OCI-M1 (cell line): ENCODE data around the gene TRIM33.
A peak's percentile ranks its signal among the peaks of the same experiment; 100 is the strongest.
"Not testable (repeated sequence)": the region's sequence is repeated elsewhere in the genome, so short reads cannot be mapped to it uniquely, and the experiment has no call there.

ENCODE experiments used
- DNase-seq: peaks from one replicate; lab custom pipeline; 2025; lab: John Stamatoyannopoulos, UW

The TRIM33 gene

DNA sequence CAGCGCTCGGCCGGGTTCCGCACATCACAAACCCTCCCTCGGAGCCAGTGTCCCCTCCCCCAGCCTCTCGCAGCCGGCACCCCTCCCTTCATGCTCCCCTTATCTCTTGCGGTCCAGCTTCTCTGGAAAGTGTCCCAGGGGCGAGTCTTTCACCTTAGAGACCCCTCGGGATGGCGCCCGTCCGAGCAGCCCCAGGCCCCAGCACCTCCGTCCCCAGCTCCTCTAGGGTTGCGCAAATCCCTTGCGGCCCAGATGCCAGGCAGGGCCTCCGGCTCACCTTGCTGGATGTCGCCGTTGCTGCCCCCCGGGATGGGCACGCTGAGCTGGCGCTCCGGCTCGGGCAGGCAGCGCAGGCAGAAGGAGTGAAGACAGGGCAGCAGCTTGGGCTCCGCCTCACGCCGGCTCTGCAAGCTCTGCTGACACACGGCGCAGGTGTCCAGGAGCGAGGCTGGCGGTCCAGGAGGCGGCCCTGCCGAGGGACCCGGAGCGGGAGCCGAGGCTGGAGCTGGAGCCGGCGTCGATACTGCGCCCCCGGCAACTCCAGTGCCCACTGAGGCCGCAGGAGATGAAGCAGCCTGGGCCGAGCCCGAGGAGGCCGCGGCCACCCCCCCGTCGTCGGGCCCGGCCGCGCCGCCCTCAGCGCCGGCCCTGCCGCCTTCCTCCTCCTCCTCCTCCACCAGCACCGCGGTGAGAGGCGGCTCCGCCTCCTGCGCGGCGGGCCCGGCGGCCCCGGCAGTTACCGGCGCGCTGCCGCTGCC, 550 bp downstream of the TRIM33 start:
- DNase-seq = peak; percentile 71

DNA sequence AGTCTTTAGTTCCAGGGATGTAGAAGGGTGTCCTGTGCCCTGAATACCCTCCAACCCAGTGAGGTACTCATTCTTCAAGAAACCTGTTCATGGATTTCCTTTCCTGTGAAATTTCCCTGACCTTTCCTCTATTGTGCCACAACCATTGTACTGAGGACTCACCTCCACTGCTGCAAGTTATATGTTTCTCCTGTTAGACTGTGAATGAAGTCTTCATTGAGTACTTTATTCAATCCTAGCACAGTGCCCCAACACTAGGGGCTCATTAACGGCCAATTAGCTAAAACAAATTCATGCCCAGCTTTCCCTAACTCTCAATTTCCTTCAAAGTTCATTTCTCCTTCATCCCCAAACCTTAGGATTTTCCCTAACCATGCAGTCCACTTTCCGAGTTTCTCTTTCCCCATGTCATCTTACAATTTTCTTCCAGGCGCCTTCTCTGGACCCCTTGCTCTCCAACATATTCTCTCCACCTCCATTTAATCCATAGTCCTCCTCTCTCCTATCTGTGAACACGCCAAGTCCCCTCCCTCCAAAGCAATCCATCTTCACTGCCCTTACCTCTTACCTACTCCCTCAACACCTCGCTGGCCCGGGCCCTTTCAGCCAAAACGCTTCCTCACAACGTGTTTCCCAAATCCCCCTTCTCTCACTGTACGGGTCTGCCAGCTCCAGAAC, 1.3 kb downstream of the TRIM33 start:
- peak; percentile 39 for DNase-seq

DNA sequence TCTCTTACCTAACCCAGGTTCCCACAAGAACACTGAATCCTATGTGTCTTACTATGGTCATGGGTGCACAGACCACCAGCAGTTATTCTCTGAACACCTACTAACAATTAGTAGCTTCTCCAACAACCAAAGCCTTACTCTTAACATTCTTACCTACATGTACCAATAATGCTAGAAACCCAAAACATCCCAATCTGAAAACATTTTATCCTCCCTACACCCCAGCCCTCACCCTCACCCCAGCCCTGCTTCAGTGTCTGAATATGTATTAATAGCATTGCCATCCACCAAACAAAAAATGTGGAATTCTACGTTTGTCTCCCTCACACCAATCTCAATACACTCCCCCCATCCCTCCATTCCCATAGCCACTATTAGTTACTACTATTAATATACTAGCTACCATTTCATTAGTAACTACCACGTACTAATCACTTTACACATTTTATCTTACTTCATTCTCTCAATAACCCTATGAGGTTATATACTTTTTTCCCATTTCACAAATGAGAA, 2.6 kb downstream of the TRIM33 start:
- DNase-seq = no peak

DNA sequence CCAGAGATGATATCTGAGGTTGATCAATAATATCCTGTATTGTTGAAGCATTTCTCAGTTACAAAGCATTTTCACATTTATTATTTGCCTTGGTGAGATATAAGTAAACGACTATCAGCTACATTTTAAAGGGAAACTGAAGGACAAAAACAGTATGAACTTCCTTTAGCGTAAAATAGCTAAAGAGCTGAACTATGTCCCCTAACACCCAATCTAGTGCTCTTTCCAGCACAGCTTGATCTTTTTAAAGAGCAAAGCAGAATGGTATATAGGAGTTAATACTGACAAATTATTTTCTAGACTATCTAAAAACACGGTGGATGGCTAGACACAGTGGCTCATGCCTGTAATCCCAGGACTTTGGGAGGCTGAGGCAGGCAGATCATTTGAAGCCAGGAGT, 3.5 kb downstream of the TRIM33 start:
- no peak for DNase-seq

DNA sequence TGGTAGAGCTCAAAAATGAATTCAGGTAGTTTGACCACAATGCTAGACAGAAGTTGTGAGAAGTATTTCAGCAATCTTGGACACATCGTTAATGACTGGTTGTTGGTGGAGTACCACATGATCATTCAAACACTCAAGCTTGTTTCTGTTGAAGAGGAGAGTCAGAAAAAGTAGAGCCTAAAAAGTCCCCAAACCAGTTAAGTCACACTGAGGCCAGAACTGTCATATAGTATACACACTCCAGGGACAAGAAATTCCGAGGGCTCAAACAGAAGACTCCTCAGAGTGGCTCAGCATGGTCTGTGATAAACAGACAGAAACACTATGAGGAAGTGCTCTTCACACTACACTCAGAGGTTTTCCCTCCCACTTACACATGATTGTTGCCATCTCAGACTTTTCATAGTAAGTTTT, 5.8 kb downstream of the TRIM33 start:
- DNase-seq = peak; percentile 88

DNA sequence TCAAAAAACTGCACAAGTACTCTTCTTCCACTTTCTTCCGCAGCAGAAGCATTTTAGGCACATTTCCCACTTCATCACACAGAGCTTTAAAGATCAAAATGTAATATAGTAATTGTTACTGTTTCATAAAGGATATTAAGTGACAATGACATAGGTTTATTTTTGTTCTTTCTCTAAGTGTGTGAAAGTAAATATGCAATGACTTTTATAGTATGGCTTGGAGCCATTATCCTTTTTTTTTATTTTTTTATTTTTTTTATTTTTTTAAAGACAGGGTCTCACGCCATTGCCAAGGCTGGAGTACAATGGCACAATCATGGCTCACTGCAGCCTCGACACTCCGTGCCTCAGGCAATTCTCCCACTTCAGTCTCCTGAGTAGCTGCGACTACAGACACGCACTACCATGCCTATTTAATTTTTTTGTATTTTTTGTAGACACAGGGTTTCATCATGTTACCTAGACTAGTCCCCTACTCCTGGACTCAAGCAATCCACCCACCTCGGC, 7.0 kb downstream of the TRIM33 start:
- no peak for DNase-seq

DNA sequence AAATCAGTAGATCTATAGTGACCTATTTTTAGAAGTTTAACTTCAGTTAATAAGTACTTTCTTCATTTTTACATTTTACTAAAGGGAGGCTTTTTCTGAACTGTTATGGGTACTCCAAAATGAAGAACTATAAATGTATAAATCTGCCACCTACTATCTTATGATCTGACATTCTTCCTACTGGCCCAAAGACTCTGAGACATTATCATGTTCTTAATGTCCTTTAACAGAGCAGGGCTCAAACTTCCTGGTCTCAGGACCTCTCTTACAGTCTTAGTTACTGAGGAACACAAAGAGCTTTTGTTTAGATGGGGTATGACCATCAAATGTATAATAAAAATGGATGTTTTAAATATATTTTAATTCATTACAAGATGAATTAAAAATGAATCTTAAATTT, 8.9 kb downstream of the TRIM33 start:
- peak; percentile 44 for DNase-seq

DNA sequence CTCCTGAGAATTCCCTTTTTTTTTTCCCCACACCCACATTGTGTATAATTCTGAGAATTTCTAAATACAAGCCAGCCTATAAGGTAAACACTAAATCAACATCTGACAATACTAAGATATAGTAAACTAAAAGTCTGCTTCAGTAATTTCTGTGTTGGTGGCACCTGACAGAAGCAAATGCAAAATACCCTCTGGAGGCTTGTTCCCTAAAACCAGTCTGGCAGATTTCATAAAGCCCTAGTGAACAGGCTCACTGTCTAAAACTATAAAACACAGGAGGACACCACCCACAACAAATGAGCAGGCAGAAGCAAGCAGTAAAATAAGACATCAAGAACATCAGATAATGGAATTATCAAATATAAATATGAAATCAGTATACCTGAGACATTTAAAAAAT, 11.5 kb downstream of the TRIM33 start:
- DNase-seq = no peak

DNA sequence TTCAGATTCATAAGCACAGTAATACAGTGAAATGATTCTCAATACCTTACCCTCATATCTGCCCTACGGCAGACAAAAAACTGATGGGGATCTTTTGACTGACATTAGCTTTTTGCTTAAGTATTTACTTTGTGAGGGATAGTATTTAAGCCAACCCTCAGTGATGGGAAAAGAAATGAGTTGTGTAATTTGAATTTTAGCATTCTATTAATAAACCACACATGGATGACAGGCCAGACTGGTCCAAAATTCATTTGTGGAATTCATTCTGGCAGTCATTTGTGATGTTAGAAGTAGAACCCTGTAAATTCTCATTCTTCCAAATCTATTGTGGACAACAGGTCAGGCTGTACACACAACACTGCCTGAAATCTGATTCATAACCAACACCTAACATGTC, 14.9 kb downstream of the TRIM33 start:
- DNase-seq = no peak

DNA sequence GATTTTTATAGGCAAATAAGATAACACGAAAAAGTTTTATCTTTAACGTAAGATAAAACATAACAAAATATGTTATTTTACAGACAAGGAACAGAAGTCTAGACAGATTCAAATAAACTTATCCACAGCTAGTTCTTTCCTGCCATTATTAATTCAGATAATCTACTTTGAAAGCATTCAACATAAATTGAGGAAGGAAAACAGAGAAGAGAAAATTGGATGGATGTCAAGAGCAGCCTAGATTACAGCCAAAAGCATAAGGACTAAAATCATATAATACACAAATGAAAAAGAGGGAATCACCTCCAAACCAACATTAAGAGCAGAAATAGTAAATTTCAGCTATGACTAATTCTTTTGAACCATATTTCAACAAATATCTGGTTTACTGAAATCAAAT, 15.5 kb downstream of the TRIM33 start:
- DNase-seq = no peak

DNA sequence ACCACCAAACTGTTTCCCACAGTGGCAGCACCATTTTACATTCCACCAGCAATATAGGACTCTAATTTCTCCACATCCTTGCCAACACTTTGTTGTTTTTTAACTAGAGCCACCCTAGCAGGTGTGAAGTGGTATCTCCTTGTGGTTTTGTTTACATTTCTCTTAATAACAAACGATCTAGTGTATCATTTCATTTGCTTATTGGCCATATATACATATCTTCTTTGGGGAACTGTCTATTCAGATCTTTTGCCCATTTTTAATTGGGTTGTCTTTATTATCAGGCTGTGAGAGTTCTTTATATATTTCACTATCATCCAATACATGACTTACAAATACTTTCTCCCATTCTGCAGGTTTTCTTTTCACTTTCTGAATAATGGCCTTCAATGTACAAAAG, 18.0 kb downstream of the TRIM33 start:
- DNase-seq = no peak

DNA sequence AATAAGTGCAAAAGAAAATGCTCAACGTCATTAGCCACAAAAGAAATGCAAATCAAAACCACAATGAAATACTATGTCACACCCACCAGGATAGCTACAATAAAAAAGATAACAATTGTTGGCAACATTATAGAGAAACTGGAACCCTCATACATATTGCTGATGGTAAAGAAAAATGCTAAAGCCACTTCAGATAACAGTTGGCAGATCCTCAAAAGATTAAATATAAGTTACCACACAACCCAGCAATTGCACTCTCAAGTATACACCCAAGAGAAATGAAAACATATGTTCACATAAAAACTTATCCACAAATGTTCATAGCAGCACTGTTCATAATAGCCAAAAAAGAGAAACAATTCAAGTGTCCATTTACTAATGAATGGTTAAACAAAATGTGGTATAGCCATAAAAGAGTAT, 20.7 kb downstream of the TRIM33 start:
- DNase-seq = peak; percentile 68

DNA sequence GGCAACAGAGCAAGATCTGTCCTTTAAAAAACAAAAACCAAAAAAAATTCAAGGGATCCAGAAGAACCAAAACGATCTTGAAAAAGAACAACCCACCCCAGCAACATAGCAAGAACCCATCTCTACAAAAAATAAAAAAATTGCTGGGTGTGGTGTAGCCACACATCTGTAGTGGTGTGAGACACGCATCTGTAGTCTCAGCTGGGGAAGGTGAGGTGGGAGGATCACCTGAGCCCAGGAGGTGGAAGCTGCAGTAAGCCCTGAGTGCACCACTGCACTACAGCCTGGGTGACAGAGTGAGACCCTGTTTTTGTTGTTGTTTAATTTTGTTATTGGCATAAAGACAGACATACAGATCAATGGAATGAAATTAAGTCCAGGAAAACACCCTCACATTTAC, 22.3 kb downstream of the TRIM33 start:
- no peak for DNase-seq

DNA sequence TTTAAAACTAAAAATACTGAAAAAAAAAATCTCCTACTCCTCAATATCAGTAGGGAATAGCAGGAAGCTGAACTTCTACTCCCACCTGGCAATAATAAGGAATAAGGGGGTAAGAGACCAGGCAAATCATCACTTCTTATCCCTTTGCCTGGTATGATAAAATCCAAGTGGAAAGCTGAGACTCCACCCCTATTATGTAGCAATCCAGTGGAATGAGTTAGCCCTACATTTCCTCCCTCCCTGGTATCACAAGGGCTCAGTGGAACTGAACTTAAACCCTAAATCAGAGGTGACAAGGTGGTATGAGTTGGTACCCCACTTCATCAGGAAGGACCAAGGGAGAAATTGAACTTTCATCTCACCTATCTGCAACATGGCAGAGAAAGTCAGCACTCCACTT, 25.7 kb downstream of the TRIM33 start:
- DNase-seq = no peak

DNA sequence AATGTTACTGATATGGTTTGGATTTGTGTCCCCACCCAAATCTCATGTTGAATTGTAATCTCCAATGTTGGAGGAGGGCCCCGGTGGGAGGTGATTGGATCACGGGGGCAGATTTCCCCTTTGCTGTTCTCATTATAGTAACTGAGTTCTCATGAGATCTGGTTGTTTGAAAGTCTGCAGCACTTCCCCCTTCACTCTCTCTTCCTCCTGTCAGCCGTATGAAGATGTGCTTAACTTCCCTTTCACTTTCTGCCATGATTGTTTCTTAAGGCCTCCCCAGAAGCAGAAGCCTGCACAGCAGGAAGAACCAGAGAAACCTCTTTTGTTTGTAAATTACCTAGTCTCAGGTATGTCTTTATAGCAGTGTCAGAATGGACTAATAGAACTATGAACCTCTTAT, 28.4 kb downstream of the TRIM33 start:
- DNase-seq = peak; percentile 75

DNA sequence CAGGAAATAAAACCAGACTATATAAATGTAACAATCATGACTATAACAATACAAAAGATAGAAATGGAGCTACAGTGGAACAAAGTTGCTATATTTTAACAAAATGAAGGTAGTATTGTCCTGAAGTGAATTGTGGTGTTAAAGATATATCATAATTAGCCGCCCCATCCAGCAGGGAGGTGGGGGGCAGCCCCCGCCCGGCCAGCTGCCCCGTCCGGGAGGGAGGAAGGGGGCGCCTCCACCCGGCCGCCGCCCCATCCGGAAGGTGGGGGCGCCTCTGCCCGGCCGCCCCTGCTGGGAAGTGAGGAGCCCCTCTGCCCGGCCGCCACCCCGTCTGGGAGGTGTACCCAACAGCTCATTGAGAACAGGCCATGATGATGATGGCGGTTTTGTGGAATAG, 31.4 kb downstream of the TRIM33 start:
- DNase-seq = not testable (repeated sequence)

DNA sequence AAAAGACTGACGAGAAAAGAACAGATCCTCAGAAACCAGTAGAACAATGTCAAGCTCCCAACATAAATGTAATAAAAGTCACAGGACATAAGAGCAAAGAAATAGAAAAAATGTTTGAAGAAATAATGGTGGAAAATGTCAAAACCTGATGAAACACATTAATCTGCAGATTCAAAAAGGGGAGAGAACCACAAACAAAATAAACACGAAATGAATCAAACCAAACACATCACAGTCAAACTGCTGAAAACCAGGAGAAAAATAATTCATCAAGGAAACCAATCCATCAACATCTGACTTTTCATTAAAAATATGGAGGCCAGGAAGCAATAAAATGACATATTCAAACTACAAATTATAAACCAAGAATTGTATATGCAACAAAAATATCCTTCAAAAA, 31.9 kb downstream of the TRIM33 start:
- DNase-seq = no peak

DNA sequence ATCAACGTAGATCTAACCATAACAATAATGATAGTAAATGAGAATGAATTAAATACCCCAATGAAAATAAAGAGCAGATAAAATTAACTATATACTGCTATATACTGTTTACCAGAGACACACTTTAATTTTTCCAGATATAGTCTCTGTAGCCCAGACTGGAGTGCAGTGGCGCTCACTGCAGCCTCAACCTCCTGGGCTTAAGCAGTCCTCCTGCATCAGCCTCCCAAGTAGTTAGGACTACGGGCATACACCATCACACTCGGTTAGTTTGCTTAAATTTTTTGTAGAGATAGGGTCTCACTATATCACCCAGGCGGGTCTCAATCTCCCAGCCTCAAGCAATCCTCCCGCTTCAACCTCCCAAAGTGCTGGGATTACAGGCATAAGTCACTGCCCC, 37.2 kb downstream of the TRIM33 start:
- DNase-seq = no peak

DNA sequence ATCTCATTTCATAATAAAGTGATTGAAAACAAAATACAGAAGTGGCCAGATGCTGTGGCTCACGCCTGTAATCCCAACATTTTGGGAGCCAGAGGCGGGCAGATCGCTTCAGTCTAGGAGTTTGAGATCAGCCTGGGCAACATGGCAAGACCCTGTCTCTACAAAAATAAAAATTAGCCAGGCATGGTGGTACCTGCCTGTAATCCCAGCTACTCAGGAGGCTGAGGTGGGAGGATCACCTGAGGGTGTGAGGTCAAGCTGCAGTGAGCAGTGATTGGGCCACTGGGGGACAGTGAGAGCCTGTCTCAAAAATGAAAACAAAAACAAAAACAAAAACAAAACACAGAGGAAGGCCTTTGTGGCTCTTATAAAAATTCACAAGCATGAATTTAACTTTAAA, 38.6 kb downstream of the TRIM33 start:
- no peak for DNase-seq

DNA sequence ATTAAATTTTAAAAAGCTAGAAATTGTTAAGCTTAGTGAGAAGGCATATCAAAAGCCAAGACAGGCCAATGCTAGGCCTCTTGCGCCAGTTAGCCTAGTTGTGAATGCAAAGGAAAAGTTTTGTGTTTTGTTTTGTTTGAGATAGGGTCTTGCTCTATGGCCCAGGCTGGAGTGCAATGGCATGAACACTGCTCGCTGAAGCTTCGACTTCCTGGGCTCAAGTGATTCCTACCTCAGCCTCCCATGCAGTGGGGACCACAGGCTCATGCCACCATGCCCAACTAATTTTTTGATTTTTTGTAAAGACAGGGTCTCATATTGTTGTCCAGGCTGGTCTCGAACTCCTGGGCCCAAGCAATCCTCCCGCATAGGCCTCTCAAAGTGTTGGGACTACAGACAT, 40.3 kb downstream of the TRIM33 start:
- no peak for DNase-seq

DNA sequence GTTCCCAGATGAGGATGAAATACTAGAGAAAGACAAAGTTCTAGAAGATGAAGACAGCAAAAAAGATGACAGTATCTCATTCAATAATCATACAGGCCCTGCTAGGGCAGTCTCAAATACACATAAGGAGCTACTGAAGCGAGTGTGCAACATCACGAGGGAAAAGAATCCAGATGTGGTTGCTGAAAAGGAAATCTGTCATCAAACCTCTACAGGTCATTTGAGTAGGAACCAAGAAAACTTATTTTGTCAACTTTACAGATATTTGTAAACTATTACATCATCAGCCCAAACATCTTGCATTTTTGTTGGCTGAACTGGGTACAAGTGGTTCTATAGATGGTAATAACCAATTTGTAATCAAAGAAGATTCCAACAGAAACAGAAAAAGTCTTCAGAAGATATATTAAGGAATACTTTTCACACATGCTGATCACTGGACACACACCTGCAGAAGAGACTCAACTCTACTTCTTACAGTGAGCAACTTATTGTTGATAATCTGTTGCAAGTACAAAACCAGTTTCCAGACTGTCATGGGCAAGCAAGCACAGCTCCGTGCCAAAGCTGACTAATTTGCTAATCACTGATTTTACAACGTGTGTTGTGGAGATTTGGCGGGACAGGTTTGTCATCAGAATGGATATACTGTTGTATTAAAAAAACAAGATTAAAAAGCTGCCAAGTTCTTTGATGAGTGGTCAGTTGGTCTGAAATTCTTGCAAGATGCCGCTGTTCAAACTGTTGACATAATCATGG, 42.1 kb downstream of the TRIM33 start:
- peak; percentile 13 for DNase-seq

DNA sequence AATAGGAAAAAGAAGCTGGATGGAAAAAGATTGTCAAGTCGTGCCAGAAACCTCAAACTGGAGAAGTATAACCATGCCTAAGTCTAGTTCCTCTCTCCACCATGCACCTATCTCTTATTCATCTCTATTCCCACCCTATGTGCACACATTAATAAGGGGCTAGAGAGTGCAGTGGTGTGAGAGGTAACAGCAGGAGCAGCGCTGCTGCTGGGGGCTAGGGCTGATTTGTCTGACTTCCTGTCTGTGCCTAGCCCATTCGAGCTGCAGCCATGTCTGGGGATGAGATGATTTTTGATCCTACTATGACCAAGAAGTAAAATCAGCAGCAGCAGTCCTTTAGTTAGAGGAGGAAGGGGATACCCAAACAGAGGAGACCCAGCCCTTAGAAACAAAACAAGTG, 43.0 kb downstream of the TRIM33 start:
- DNase-seq = no peak

DNA sequence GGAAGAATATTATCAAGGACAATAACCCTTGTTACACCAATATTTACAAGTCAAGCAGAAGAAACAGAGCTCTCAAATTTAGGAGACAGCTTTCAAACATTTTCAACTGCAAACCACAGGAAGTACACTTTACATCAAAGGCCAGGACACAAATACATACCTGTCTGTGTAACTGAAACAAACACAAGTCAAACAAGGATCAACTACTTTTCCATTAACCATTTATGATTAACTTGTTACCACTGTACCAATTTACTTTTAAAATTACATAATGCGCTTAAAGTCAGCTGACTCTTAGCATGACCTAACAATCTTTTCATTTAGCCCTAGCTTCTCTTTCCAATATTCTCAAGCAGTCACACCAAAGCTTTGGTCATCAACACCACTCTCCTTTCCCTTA, 43.5 kb downstream of the TRIM33 start:
- no peak for DNase-seq
